ENCODE data around the gene KLF13. TPM values are rescaled to one million over a fixed set of nuclear protein-coding genes. Genes with fewer than 3 reads are reported as not detected.

KLF13 gene
- total RNA-seq, 1 donor, result 58.6 TPM

DNA sequence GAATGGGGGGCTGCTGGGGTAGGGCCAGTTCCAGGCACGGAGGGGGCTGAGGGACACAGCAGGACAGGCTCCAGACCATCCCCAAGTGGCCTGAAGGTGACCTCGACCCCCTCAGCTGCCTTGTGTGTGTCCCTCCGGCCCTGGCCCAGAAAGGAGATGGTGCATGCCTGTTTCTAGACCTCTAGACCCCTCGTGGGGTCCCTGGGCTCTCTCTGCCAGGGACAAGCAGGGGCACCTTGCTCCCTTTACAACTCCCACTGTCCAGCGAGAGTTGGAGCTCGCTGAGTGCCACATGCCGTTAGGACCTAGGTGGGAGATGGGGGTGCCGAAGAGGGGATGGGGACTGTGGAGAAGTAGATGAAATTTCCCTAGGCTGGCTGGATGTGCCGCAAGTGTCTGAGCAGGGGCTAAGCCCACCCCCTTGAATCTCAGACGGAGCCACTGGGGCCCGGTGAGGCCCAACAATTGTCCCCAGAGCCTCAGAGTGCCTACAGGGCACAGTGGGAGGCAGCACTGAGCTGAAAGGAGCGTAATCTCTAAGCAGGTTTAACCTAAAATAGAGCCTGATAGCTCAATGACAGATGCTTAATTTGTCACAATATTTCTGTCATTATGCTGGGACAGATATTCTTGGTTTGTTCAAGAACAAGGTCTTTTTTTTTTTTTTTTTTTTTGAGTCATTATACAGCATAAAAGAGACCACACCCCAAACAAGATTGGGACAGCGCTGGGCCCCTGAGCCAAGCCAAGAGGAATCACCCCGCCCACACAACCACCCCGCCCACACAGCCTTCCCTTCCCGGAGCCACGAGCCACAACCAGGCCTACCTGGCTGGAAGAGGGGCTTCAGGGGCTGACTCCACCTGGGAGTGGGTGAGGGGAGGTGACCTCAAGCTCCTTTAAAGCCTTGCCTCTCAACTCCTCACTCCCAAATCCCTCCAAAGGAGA is 23.6 kb upstream of the KLF13 start:
- Histone ChIP-seq H3K36me3 (ENCODE audit: insufficient read depth, low read length) (no peaks in the 10 kb centered on the region), H2AFZ (ENCODE audit: low read length) (no peak overlapping the region), H3K27ac (ENCODE audit: low read depth, low read length) (no peak overlapping the region), H3K9me3 (ENCODE audit: low read depth, low read length) (no peaks in the 10 kb centered on the region), H3K79me2 (ENCODE audit: insufficient read depth, low read length) (no peaks in the 10 kb centered on the region), H4K20me1 (ENCODE audit: insufficient read depth, low read length) (no peaks in the 10 kb centered on the region), H3K27me3 (ENCODE audit: insufficient read depth, low read length) (peaks cover 8% of the 10 kb centered on the region), H3K4me3 (ENCODE audit: insufficient read depth, low read length) (no peak overlapping the region), H3K4me2 (ENCODE audit: insufficient read depth, low read length) (no peak overlapping the region), H3K4me1 (ENCODE audit: insufficient read depth, low read length) (no peaks in the 10 kb centered on the region)
- peak; percentile 85 for DNase-seq (ENCODE audit: insufficient read length, low spot score, missing footprints)
- TF ChIP-seq, protein P1, sequence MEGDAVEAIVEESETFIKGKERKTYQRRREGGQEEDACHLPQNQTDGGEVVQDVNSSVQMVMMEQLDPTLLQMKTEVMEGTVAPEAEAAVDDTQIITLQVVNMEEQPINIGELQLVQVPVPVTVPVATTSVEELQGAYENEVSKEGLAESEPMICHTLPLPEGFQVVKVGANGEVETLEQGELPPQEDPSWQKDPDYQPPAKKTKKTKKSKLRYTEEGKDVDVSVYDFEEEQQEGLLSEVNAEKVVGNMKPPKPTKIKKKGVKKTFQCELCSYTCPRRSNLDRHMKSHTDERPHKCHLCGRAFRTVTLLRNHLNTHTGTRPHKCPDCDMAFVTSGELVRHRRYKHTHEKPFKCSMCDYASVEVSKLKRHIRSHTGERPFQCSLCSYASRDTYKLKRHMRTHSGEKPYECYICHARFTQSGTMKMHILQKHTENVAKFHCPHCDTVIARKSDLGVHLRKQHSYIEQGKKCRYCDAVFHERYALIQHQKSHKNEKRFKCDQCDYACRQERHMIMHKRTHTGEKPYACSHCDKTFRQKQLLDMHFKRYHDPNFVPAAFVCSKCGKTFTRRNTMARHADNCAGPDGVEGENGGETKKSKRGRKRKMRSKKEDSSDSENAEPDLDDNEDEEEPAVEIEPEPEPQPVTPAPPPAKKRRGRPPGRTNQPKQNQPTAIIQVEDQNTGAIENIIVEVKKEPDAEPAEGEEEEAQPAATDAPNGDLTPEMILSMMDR (IDR thresholded peaks at IDR 0.05; ENCODE audit: extremely low read depth, low read depth, low read length), result no peak

DNA sequence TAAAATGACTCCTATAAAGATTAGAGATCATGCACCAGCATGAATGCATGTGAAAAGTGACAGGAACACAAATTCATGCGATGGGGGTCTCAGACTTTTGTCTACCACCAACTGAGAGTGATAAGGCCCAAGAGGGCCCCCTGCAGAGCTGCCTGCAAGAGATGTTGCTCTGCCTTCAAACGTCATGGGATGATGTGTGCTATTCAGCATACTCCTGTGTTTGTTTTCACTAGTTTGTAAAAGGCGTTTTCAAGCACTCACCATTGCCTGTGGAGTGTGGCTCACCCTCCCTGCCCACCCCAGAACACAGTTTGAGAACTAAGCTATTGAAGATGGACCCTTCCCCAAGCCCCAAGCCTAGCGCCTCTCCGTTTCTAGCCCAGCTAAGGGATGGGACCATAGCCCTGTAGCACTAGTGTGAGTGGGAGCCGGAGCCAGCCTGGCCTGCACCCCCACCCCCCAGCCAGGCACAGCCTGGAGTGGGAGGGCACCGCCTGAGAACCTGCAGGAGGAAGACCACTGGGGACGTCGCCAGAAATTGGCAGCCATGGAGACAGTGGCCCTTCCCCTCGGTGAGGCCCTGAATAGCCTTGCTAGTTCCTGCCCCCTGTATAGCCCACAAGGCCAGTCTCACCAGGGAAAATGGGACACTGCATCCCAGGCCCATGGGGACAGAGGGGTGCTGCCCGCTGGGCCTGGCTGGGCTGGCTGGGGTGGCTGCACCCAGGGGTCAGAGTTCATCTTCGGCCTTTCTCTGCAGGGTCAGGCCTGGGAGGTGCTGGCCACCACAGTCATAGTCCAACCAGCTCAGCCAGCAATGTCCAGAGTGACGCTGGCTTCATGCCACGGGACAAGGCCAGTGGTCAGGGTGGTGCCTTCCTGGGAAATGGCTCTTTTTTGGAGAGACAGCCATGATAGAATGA is 22.6 kb upstream of the KLF13 start:
- no peaks in the 10 kb centered on the region for H3K36me3 ChIP-seq (ENCODE audit: insufficient read depth, low read length)
- no peaks in the 10 kb centered on the region for H3K79me2 ChIP-seq (ENCODE audit: insufficient read depth, low read length)
- TF ChIP-seq, protein P1 (IDR thresholded peaks at IDR 0.05; ENCODE audit: extremely low read depth, low read depth, low read length), result no peak
- H2AFZ ChIP-seq (ENCODE audit: low read length), result no peak overlapping the region
- H3K4me2 ChIP-seq (ENCODE audit: insufficient read depth, low read length), result no peak overlapping the region
- H3K9me3 ChIP-seq (ENCODE audit: low read depth, low read length), result no peaks in the 10 kb centered on the region
- peak; percentile 63 for DNase-seq (ENCODE audit: insufficient read length, low spot score, missing footprints)
- peaks cover 8% of the 10 kb centered on the region for H3K27me3 ChIP-seq (ENCODE audit: insufficient read depth, low read length)
- no peak overlapping the region for H3K27ac ChIP-seq (ENCODE audit: low read depth, low read length)
- no peak overlapping the region for H3K4me3 ChIP-seq (ENCODE audit: insufficient read depth, low read length)
- H3K4me1 ChIP-seq (ENCODE audit: insufficient read depth, low read length), result no peaks in the 10 kb centered on the region
- no peaks in the 10 kb centered on the region for H4K20me1 ChIP-seq (ENCODE audit: insufficient read depth, low read length)

DNA sequence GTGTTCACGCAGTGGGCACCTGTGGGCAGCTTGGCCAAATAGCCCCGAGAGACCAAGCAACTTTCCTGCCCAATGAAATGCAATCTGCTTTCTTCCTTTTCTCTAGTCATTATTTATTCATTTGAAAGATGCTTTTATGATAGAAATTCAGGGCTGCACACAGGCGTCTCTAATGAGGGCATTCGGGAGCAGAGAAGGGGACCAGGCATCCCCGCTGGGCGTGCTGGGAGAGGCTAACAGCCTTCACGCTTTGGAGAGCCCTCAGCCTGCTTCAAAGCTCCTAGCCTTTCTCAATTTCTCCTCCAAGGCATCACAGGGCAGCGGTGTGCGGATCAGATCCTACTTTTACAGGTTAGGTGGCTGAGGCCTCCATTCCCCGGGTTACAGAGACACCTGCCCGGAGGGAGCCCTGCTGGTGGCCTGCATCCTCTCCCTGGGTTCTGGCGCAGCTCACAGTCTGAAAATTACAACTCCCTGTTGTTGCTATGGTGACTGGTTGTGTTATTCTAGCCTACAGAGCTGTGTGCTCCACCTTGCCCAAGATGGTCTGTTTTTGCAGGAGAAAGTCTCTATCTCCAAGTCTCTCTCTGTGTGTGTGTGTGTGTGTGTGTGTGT is 21.8 kb upstream of the KLF13 start:
- DNase-seq (ENCODE audit: insufficient read length, low spot score, missing footprints), result peak; percentile 81
- Histone ChIP-seq H3K9me3 (ENCODE audit: low read depth, low read length) (no peaks in the 10 kb centered on the region), H3K27ac (ENCODE audit: low read depth, low read length) (no peak overlapping the region), H3K4me3 (ENCODE audit: insufficient read depth, low read length) (no peak overlapping the region), H4K20me1 (ENCODE audit: insufficient read depth, low read length) (no peaks in the 10 kb centered on the region), H3K27me3 (ENCODE audit: insufficient read depth, low read length) (peaks cover 8% of the 10 kb centered on the region), H3K4me2 (ENCODE audit: insufficient read depth, low read length) (no peak overlapping the region), H3K79me2 (ENCODE audit: insufficient read depth, low read length) (no peaks in the 10 kb centered on the region), H3K36me3 (ENCODE audit: insufficient read depth, low read length) (no peaks in the 10 kb centered on the region), H2AFZ (ENCODE audit: low read length) (no peak overlapping the region), H3K4me1 (ENCODE audit: insufficient read depth, low read length) (no peaks in the 10 kb centered on the region)
- TF ChIP-seq, protein P1 (IDR thresholded peaks at IDR 0.05; ENCODE audit: extremely low read depth, low read depth, low read length), result no peak

All from osteoblast (primary cell).